Middle frontal gyrus (tissue), 1 donor: ENCODE data around the gene SERPINB8.
"Not testable (repeated sequence)": the region's sequence is repeated elsewhere in the genome, so short reads cannot be mapped to it uniquely, and the experiment has no call there.

ENCODE experiments used
- DNase-seq: peaks from one replicate; pipeline ENCODE4 v3.0.0-alpha.2; 2015; ENCODE audit warnings: low spot score; ENCODE audit errors: extremely low spot score

Gene SERPINB8

GRCh38 chr18:63969942-63970808, at the start of gene SERPINB8:
Gene SERPINB8, plus strand, starts transcription at chr18:63970081. Its CDS starts 8,228 bp downstream, at chr18:63978309.
- peak; percentile 79 for DNase-seq

- DNase-seq = no peak
These were observed 47.8 kb upstream of the SERPINB8 start for GRCh38 chr18:63922049-63922448.

GRCh38 chr18:63924551-63924950, 45.3 kb upstream of the SERPINB8 start:
- DNase-seq = no peak

GRCh38 chr18:63928331-63928730, 41.5 kb upstream of the SERPINB8 start:
- no peak for DNase-seq

- not testable (repeated sequence) for DNase-seq
These were observed 40.5 kb upstream of the SERPINB8 start for GRCh38 chr18:63929369-63929768.

- DNase-seq = no peak
These were observed 39.0 kb upstream of the SERPINB8 start for GRCh38 chr18:63930773-63931354.

GRCh38 chr18:63936156-63936931, 33.5 kb upstream of the SERPINB8 start:
- DNase-seq = peak; percentile 34

- DNase-seq = no peak
These were observed 32.9 kb upstream of the SERPINB8 start for GRCh38 chr18:63936932-63937393.

- no peak for DNase-seq
These were observed 29.9 kb upstream of the SERPINB8 start for GRCh38 chr18:63940008-63940407.

- DNase-seq = not testable (repeated sequence)
These were observed 29.3 kb upstream of the SERPINB8 start for GRCh38 chr18:63940543-63941050.

GRCh38 chr18:63947051-63947790, 22.7 kb upstream of the SERPINB8 start:
- DNase-seq = no peak

GRCh38 chr18:63949068-63949737, 20.7 kb upstream of the SERPINB8 start, which contains the start of gene HMSD:
Gene HMSD, plus strand, starts transcription at chr18:63949301. Its CDS starts 4,155 bp downstream, at chr18:63953456.
- no peak for DNase-seq

- no peak for DNase-seq
These were observed 18.6 kb upstream of the SERPINB8 start for GRCh38 chr18:63951302-63951705.

GRCh38 chr18:63953811-63954210, 16.1 kb upstream of the SERPINB8 start:
- no peak for DNase-seq

- no peak for DNase-seq
These were observed 13.1 kb upstream of the SERPINB8 start for GRCh38 chr18:63956755-63957154.

- DNase-seq = no peak
These were observed 9.0 kb upstream of the SERPINB8 start for GRCh38 chr18:63960891-63961290.

GRCh38 chr18:63961435-63961980, 8.4 kb upstream of the SERPINB8 start:
- DNase-seq = no peak

- DNase-seq = no peak
These were observed 7.7 kb upstream of the SERPINB8 start for GRCh38 chr18:63962137-63962536.

- DNase-seq = peak; percentile 60
These were observed 6.1 kb upstream of the SERPINB8 start for GRCh38 chr18:63963615-63964256.
